Measurements from ENCODE around the gene HLA-A.
A peak's percentile ranks its signal among the peaks of the same experiment; 100 is the strongest.

Gene HLA-A

DNA sequence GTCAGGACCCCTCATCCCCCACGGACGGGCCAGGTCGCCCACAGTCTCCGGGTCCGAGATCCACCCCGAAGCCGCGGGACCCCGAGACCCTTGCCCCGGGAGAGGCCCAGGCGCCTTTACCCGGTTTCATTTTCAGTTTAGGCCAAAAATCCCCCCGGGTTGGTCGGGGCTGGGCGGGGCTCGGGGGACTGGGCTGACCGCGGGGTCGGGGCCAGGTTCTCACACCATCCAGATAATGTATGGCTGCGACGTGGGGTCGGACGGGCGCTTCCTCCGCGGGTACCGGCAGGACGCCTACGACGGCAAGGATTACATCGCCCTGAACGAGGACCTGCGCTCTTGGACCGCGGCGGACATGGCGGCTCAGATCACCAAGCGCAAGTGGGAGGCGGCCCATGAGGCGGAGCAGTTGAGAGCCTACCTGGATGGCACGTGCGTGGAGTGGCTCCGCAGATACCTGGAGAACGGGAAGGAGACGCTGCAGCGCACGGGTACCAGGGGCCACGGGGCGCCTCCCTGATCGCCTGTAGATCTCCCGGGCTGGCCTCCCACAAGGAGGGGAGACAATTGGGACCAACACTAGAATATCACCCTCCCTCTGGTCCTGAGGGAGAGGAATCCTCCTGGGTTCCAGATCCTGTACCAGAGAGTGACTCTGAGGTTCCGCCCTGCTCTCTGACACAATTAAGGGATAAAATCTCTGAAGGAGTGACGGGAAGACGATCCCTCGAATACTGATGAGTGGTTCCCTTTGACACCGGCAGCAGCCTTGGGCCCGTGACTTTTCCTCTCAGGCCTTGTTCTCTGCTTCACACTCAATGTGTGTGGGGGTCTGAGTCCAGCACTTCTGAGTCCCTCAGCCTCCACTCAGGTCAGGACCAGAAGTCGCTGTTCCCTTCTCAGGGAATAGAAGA is 978 bp downstream of the HLA-A start:
- Histone ChIP-seq H3K27ac (replicated peaks) (no peak overlapping the region), H3K27me3 (ENCODE audit: insufficient read depth, poor library complexity, severe bottlenecking) (peaks cover 2% of the 10 kb centered on the region), H3K4me3 (replicated peaks; ENCODE audit: insufficient read depth, low read length) (peak overlapping the region; percentile 33)
- TF ChIP-seq, protein P1, sequence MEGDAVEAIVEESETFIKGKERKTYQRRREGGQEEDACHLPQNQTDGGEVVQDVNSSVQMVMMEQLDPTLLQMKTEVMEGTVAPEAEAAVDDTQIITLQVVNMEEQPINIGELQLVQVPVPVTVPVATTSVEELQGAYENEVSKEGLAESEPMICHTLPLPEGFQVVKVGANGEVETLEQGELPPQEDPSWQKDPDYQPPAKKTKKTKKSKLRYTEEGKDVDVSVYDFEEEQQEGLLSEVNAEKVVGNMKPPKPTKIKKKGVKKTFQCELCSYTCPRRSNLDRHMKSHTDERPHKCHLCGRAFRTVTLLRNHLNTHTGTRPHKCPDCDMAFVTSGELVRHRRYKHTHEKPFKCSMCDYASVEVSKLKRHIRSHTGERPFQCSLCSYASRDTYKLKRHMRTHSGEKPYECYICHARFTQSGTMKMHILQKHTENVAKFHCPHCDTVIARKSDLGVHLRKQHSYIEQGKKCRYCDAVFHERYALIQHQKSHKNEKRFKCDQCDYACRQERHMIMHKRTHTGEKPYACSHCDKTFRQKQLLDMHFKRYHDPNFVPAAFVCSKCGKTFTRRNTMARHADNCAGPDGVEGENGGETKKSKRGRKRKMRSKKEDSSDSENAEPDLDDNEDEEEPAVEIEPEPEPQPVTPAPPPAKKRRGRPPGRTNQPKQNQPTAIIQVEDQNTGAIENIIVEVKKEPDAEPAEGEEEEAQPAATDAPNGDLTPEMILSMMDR (IDR thresholded peaks at IDR 0.05; ENCODE audit: insufficient read depth, low read length): no peak
- no peak for TF ChIP-seq POLR2AphosphoS5 (IDR thresholded peaks at IDR 0.05; ENCODE audit: low read depth)
- no peak for TF ChIP-seq GABPA (IDR thresholded peaks at IDR 0.05; ENCODE audit: low read depth)
- no peak for TF ChIP-seq SPI1 (IDR thresholded peaks at IDR 0.05; ENCODE audit: borderline replicate concordance, low read depth)
- TF ChIP-seq, protein P2, sequence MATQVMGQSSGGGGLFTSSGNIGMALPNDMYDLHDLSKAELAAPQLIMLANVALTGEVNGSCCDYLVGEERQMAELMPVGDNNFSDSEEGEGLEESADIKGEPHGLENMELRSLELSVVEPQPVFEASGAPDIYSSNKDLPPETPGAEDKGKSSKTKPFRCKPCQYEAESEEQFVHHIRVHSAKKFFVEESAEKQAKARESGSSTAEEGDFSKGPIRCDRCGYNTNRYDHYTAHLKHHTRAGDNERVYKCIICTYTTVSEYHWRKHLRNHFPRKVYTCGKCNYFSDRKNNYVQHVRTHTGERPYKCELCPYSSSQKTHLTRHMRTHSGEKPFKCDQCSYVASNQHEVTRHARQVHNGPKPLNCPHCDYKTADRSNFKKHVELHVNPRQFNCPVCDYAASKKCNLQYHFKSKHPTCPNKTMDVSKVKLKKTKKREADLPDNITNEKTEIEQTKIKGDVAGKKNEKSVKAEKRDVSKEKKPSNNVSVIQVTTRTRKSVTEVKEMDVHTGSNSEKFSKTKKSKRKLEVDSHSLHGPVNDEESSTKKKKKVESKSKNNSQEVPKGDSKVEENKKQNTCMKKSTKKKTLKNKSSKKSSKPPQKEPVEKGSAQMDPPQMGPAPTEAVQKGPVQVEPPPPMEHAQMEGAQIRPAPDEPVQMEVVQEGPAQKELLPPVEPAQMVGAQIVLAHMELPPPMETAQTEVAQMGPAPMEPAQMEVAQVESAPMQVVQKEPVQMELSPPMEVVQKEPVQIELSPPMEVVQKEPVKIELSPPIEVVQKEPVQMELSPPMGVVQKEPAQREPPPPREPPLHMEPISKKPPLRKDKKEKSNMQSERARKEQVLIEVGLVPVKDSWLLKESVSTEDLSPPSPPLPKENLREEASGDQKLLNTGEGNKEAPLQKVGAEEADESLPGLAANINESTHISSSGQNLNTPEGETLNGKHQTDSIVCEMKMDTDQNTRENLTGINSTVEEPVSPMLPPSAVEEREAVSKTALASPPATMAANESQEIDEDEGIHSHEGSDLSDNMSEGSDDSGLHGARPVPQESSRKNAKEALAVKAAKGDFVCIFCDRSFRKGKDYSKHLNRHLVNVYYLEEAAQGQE (IDR thresholded peaks at IDR 0.05; ENCODE audit: insufficient replicate concordance, low read depth): no peak
- DNase-seq (ENCODE audit: low read depth in 1 of 2, low spot score in 1 of 2): no peak

DNA sequence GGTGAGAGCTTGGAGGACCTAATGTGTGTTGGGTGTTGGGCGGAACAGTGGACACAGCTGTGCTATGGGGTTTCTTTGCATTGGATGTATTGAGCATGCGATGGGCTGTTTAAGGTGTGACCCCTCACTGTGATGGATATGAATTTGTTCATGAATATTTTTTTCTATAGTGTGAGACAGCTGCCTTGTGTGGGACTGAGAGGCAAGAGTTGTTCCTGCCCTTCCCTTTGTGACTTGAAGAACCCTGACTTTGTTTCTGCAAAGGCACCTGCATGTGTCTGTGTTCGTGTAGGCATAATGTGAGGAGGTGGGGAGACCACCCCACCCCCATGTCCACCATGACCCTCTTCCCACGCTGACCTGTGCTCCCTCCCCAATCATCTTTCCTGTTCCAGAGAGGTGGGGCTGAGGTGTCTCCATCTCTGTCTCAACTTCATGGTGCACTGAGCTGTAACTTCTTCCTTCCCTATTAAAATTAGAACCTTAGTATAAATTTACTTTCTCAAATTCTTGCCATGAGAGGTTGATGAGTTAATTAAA is 3.0 kb downstream of the HLA-A start:
- no peak for DNase-seq (ENCODE audit: low read depth in 1 of 2, low spot score in 1 of 2)
- TF ChIP-seq, protein P1 (IDR thresholded peaks at IDR 0.05; ENCODE audit: insufficient read depth, low read length): no peak
- no peak for TF ChIP-seq SPI1 (IDR thresholded peaks at IDR 0.05; ENCODE audit: borderline replicate concordance, low read depth)
- TF ChIP-seq, protein P2 (IDR thresholded peaks at IDR 0.05; ENCODE audit: insufficient replicate concordance, low read depth): no peak
- TF ChIP-seq POLR2AphosphoS5 (IDR thresholded peaks at IDR 0.05; ENCODE audit: low read depth): no peak
- no peak for TF ChIP-seq GABPA (IDR thresholded peaks at IDR 0.05; ENCODE audit: low read depth)
- H3K4me3 ChIP-seq (replicated peaks; ENCODE audit: insufficient read depth, low read length): no peak overlapping the region
- H3K27ac ChIP-seq (replicated peaks): no peak overlapping the region
- peaks cover 2% of the 10 kb centered on the region for H3K27me3 ChIP-seq (ENCODE audit: insufficient read depth, poor library complexity, severe bottlenecking)

DNA sequence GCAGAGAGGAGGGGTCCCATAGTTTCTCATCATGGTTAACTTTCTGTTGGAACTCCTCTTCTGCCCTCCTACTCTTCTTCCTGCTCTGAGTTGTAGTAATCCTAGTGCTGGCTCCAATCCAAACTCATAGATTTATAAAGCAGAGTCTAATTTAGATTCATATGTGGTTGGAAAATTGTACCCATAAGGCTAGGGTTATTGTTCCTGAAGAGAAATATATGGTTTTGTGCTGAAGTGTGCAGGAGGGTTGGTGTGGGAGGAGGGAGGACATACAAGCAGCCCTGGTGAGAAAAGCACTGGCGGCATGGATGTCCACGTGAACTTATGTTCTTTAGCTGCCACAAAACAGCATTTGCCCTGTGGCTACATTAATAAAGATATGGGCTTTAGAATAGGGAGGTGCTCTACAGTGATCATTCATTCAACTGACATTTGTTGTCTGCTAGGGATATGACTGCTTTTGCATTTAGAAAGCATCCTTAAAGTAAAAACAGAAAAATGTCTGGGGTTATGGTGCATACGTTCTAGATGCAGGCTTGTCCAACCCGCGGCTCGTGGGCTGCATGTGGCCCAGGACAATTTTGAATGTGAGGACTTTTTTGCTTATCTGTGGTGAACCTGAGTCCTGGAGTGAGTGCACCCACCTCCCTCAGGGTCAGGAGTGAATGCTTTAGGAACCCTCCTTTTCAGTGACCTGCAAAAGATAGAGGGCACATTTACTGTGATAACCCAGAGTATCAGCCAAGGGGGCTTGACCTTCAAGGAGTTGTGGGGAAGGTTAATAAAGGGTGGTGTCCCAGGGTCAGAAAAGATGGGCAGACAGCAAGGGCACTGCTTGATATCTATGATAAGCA is 4.1 kb downstream of the HLA-A start:
- no peak for DNase-seq (ENCODE audit: low read depth in 1 of 2, low spot score in 1 of 2)
- no peak overlapping the region for H3K27ac ChIP-seq (replicated peaks)
- H3K27me3 ChIP-seq (ENCODE audit: insufficient read depth, poor library complexity, severe bottlenecking): peaks cover 2% of the 10 kb centered on the region
- no peak for TF ChIP-seq POLR2AphosphoS5 (IDR thresholded peaks at IDR 0.05; ENCODE audit: low read depth)
- H3K4me3 ChIP-seq (replicated peaks; ENCODE audit: insufficient read depth, low read length): no peak overlapping the region
